COLO829 (cell line): ENCODE measurements around the gene UBE3A.
"Not testable (repeated sequence)": the region's sequence is repeated elsewhere in the genome, so short reads cannot be mapped to it uniquely, and the experiment has no call there.

Experiments used
- DNase-seq: peaks from one replicate; pipeline ENCODE4 v3.0.0; 2012; ENCODE audit warnings: low spot score

The UBE3A gene

GRCh38 chr15:25437777-25438600 lies 835 bp downstream of the UBE3A start:
- no peak for DNase-seq

GRCh38 chr15:25436707-25437106 lies 2.1 kb downstream of the UBE3A start:
- DNase-seq = no peak

- no peak for DNase-seq
These were observed 3.2 kb downstream of the UBE3A start for GRCh38 chr15:25435474-25436243.

GRCh38 chr15:25433118-25433865 lies 5.5 kb downstream of the UBE3A start:
- DNase-seq = no peak

- no peak for DNase-seq
These were observed 6.8 kb downstream of the UBE3A start for GRCh38 chr15:25431836-25432561.

GRCh38 chr15:25427861-25428260 lies 11.0 kb downstream of the UBE3A start:
- DNase-seq = no peak

- no peak for DNase-seq
These were observed 11.8 kb downstream of the UBE3A start for GRCh38 chr15:25426896-25427610.

- DNase-seq = no peak
These were observed 14.8 kb downstream of the UBE3A start for GRCh38 chr15:25424073-25424472.

GRCh38 chr15:25422021-25422420 lies 16.8 kb downstream of the UBE3A start:
- DNase-seq = no peak

- DNase-seq = no peak
These were observed 20.6 kb downstream of the UBE3A start for GRCh38 chr15:25418202-25418601.

GRCh38 chr15:25417604-25418003 lies 21.2 kb downstream of the UBE3A start:
- DNase-seq = no peak

- no peak for DNase-seq
These were observed 22.1 kb downstream of the UBE3A start for GRCh38 chr15:25416693-25417092.

- peak; percentile 14 for DNase-seq
These were observed 23.1 kb downstream of the UBE3A start for GRCh38 chr15:25415707-25416106.

- DNase-seq = no peak
These were observed 23.6 kb downstream of the UBE3A start for GRCh38 chr15:25415217-25415616.

- no peak for DNase-seq
These were observed 28.2 kb downstream of the UBE3A start for GRCh38 chr15:25410649-25411048.

- not testable (repeated sequence) for DNase-seq
These were observed 29.1 kb downstream of the UBE3A start for GRCh38 chr15:25409731-25410130.

- no peak for DNase-seq
These were observed 29.9 kb downstream of the UBE3A start for GRCh38 chr15:25408929-25409328.

GRCh38 chr15:25408428-25408827 lies 30.4 kb downstream of the UBE3A start:
- DNase-seq = no peak

- no peak for DNase-seq
These were observed 30.9 kb downstream of the UBE3A start for GRCh38 chr15:25407950-25408349.

- no peak for DNase-seq
These were observed 32.0 kb downstream of the UBE3A start for GRCh38 chr15:25406846-25407245.

GRCh38 chr15:25406261-25406660 lies 32.6 kb downstream of the UBE3A start:
- no peak for DNase-seq
